Epithelial cell of proximal tubule (primary cell): ENCODE data around the gene LGALS12. TPM values are rescaled to one million over a fixed set of nuclear protein-coding genes. Genes with fewer than 3 reads are reported as not detected.

Source experiments
- DNase-seq: peaks from one replicate; pipeline ENCODE4 v3.0.0-alpha.2; 2011; ENCODE audit warnings: low read depth
- H3K4me3 ChIP-seq: 2 replicates; pipeline ENCODE4 v1.5.1; 2011; ENCODE audit warnings: low read depth, mild to moderate bottlenecking, low read length
- CTCF ChIP-seq: conservative IDR thresholded peaks from 2 replicates; pipeline ENCODE4 v1.5.1; 2012; ENCODE audit warnings: low read depth, mild to moderate bottlenecking, low read length
- total RNA-seq: library from RNA; depleted of rRNA; stranded (reverse); fragments of >200 nt; gene quantifications from 2 replicates; pipeline ENCODE4 v1.2.3, GENCODE V29; 2015

LGALS12 gene
- total RNA-seq, 1 donor from 2014 or later = not detected

GRCh38 chr11:63551091-63551888, 45.4 kb downstream of the LGALS12 start:
- no peak overlapping the region for H3K4me3 ChIP-seq
- no peak for TF ChIP-seq CTCF
- no peak for DNase-seq

GRCh38 chr11:63551889-63552266, 46.0 kb downstream of the LGALS12 start:
- TF ChIP-seq CTCF = no peak
- DNase-seq = no peak

GRCh38 chr11:63552921-63553320, 47.0 kb downstream of the LGALS12 start:
- DNase-seq = no peak
- TF ChIP-seq CTCF = no peak
- no peak overlapping the region for H3K4me3 ChIP-seq

More at GRCh38 chr11:63551889-63552266, 46.0 kb downstream of the LGALS12 start:
- H3K4me3 ChIP-seq = no peak overlapping the region

DNA sequence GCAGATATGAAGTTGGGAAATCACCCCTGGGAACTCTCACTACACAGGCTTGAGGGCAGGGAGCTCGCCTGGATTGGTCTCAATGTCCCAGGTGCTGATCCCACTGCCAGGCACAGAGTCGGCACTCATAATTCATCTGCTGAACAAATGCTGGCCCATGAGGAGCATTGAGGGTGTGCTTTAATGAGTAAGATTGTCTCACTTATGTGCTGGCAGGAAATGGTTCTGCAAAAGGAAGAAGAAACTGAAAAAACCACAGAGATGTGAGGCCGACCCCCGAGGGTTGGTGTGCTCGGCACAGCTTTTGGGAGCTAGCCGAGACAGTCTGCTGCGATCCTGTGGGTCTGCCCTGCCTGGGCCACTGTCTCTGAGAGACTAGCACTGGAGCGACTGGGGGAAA, 47.9 kb downstream of the LGALS12 start:
- no peak overlapping the region for H3K4me3 ChIP-seq
- no peak for TF ChIP-seq CTCF
- DNase-seq = no peak

DNA sequence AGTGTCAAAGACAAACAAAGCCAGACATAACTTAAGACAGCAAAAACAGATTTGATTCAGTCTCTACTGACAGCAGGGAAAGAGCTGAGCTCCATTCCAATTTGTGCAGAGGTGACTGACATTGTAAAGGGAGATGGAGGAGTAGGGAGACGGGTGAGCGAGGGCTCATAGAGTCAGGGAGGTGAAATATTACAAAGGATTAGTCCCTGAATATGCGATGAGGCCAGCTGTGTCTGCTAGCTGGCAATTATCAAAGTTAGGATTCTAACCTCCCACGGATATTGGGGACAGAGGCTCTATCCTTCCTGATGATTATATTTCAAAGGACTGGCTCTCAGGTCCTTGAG, 49.0 kb downstream of the LGALS12 start:
- TF ChIP-seq CTCF = no peak
- no peak overlapping the region for H3K4me3 ChIP-seq
- no peak for DNase-seq

DNA sequence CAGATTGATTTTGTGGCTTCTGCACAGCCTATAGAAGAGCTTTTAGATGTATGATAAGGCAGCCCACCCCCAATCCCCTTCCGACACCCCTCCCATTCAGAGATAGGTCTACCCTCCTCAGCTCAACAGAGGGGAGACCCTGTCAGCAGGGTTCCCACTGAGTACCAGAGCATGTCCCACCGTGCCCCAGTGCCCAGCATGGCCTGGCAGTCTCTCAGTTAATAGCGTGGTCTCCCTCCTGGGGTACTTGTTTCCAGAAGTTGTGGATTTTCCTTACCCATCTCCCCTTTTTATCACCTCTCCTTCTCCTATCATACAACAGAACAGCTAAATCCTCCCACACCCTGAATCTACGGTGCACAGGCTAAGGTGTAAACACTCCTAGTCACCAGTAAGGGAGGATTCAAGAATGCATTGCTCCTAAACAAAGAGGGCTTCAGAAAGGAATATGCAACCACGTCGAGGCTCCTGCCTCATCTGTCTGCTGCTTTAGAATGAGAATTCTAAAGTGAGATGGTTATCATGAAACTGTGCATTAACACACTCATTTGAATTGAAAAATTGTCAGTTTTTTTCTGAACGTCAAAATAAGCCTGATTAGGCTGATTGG, 50.6 kb downstream of the LGALS12 start:
- no peak for DNase-seq
- no peak for TF ChIP-seq CTCF
- no peak overlapping the region for H3K4me3 ChIP-seq

DNA sequence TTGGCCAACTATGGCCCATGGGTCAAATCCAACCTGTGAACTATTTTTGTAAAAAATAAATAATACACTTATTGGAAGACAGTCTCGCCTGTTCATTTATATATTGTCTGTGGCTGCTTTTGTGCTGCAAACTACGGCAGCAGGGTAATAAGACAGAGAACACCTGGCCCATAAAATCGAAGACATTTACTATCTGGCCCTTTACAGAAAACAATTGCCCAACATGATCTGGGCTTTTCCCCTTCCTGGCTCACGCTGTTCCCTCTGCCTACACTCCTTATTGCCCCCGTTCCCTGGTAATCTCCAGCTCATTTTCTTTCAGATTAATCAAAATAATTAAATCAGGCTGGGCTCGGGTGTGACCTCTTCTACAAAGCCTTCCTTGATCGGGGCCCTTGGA, 51.7 kb downstream of the LGALS12 start:
- H3K4me3 ChIP-seq = no peak overlapping the region

More for the DNA sequence above, 51.7 kb downstream of the LGALS12 start:
- DNase-seq = no peak
- no peak for TF ChIP-seq CTCF
